DOHH2 (cell line): ENCODE results near the gene CNTNAP2.

Experiments
- CTCF ChIP-seq: fragments of 200-600 bp; sonication (generic); IDR thresholded peaks from one replicate; pipeline ENCODE4 v1.5.1; 2014; ENCODE audit warnings: antibody characterized with exemption, mild to moderate bottlenecking, low read depth, low read length; ENCODE audit not compliant: poor library complexity, severe bottlenecking
- EZH2phosphoT487 ChIP-seq: fragments of 200-600 bp; sonication (generic); IDR thresholded peaks from 2 replicates; pipeline ENCODE4 v1.6.1; 2017; ENCODE audit warnings: borderline replicate concordance, mild to moderate bottlenecking, antibody characterized with exemption, low read length, moderate library complexity, mixed read lengths

- TF ChIP-seq CTCF (no peak), EZH2phosphoT487 (no peak)
These were observed 1535.0 kb downstream of the CNTNAP2 start for GRCh38 chr7:147651601-147652000.
